Kidney glomerular epithelial cell (primary cell): ENCODE results near the gene KMT2B.
A peak's percentile ranks its signal among the peaks of the same experiment; 100 is the strongest.

ENCODE experiments used
- DNase-seq: peaks from one replicate; lab custom pipeline; 2025; lab: John Stamatoyannopoulos, UW

The KMT2B gene

DNA sequence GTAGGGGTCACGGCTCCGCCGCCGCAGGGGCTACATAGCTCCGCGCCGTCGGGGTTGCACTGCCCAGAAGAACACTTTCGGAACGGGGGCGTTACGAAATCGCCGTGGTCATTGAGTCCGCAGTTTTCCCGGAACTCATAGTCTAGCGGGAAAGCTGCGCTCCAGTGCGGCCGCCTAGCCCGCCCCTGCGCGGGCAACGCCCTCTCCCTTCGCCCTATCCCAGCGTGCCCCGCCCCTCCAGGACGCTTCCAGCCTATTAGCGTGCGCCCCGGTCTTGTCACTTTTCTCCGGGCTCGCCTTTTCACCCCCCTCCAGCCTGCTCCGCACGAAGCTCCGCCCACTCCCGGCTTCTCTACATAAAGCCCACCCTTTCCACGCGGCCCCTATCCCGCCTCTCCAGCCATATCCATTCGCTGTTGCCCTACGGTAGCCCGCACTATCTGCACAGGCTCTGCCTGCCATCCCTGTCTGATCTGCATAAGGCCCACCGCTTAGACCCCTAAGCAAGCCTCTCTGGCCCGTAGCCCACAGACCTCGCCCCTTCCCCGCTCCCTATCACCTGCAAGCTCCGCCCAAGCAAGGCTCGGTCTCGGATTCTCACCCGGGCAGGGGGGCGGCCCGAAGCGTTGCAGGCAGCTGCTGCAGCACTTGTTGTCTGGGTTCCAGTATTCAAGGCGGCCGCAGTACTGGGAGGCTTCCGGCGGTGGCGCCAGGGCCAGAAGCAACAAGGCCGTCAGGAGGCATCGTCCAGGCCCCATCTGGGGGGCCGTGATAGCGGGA, 22.8 kb downstream of the KMT2B start:
- DNase-seq: peak; percentile 86

DNA sequence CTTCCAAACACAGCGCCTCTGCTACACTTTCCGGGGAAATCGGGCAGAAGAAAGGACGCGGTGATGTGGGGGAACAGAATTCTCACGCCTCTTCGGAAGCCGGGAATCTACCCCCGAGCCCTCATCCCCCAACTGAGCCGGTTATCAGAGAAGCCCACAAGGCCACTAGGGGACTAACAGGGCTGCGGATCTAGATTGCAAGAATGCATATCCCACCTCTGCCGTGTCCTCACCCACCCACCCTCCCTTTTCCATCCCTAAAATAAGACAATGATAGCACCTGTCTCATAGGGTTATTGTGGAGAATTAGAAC, 23.4 kb downstream of the KMT2B start:
- DNase-seq: no peak

DNA sequence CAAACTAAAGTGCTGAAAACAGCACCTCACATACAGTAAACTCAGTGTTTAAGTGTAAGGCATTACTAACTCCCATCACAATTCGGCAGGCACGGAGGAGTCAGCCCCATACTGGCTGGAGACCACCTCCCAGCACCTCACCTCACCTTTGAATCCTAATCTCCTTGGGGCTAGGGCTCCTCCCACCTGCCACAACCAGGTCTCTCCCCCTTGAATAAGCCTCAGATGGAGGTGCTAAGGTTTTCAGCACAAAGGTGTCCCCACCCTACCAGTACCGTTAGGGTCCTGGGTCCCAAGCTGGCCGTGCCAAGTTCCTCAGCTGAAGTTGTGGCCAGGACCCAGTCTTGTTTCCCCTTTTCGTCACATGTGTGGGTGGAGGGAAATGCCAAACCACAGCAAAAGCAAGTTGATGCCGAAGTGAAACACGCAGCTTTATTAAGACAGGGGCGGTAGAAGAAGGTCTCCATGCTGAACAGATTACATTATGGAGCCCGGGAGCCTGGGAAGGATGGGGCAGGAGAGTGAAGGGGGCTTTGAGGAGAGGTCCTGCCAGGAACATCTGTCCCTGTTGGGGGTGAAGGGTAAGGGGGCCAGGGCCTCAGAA, 24.4 kb downstream of the KMT2B start, which contains the start of gene IGFLR1:
Gene IGFLR1, minus strand, starts transcription at position 332 of the 604 bp plus-strand sequence. CDS start 1,272 bp downstream, outside the sequence.
- DNase-seq: no peak

DNA sequence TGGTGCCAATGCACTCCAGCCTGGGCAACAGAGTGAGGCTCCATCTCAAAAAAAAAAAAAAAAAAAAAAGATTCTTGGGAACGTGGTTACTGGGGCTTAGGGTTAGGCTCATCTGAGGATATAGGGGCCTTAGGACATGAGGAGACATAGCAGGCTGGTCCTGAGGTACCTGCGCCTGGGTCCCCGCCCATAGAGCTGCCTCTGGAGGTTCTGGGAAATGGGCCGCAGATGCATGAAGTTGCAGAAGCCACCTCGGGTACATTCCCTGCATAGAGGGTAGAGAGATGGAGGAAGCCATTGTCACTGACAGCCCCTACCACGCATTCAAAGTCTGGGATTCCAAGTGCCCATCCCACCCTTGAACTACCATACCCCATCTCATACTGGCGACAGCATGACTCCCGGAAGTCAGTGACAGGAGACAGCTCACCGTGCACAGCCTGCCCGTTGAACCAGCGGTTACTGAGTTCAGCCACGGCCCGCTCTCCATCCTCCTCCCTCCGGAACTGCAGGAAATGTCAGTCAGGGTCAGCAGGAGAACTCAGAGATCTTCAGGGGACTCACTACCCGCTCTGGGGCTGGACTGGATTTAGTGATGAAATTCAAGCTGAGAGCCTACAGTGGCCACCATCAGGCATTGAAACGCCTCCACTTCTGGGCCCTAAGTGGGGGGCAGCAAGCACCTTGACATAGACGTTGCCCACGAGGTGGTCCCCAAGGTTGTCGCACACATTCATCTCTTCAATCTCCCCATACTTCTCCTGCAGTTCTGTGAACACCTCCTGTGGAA, 26.0 kb downstream of the KMT2B start:
- DNase-seq: no peak

- peak; percentile 89 for DNase-seq
Observed at GRCh38 chr19:35744430-35745327, 26.9 kb downstream of the KMT2B start.

DNA sequence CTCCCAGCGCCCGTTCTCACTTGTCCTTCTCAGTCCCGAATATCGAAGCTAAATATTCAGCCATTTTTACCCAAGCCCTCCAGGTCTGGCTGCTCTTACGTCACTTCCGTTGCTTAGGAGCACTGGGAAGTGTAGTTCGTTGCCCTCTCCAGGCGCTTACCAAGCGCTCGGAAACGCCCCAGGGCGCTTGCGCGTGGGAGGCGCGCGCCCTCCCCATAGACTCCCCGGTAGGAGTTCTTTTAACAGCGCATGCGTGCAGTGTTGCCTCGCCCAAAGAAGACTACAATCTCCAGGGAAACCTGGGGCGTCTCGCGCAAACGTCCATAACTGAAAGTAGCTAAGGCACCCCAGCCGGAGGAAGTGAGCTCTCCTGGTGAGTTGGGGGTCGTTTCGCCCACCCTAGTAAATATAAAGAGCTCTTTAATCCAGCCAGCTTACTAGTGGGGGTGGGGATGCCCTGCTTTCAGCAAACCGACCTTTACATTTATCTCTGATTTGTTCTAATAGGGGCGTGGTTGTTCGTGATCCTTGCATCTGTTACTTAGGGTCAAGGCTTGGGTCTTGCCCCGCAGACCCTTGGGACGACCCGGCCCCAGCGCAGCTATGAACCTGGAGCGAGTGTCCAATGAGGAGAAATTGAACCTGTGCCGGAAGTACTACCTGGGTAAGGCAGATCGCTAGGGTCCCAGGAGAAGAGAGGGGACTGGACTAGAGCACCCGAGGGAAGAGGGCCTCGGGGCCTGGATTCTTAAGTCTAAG, 27.7 kb downstream of the KMT2B start, which contains the start of the genes PSENEN and U2AF1L4:
Gene PSENEN, plus strand, starts transcription at position 324 of the 759 bp plus-strand sequence. Its CDS starts 280 bp downstream, at position 604.
Gene U2AF1L4, minus strand, starts transcription at position 91 of the 759 bp plus-strand sequence. Its CDS starts 27 bp downstream, at position 64.
- peak; percentile 98 for DNase-seq

- DNase-seq: no peak
Observed at GRCh38 chr19:35746087-35746462, 28.3 kb downstream of the KMT2B start.

GRCh38 chr19:35746531-35746930, 28.7 kb downstream of the KMT2B start:
- DNase-seq: no peak

GRCh38 chr19:35748106-35749020, 30.6 kb downstream of the KMT2B start, which contains the start of gene LIN37:
LIN37 (plus strand) TSS chr19:35748576; CDS start chr19:35748725, 149 bp downstream.
- peak; percentile 97 for DNase-seq

- DNase-seq: no peak
Observed at GRCh38 chr19:35750167-35750566, 32.4 kb downstream of the KMT2B start.

- DNase-seq: no peak
Observed at GRCh38 chr19:35751839-35752745, 34.3 kb downstream of the KMT2B start.

GRCh38 chr19:35752746-35753350, 35.0 kb downstream of the KMT2B start:
- DNase-seq: no peak

- DNase-seq: no peak
Observed at GRCh38 chr19:35753634-35754369, 36.0 kb downstream of the KMT2B start.

DNA sequence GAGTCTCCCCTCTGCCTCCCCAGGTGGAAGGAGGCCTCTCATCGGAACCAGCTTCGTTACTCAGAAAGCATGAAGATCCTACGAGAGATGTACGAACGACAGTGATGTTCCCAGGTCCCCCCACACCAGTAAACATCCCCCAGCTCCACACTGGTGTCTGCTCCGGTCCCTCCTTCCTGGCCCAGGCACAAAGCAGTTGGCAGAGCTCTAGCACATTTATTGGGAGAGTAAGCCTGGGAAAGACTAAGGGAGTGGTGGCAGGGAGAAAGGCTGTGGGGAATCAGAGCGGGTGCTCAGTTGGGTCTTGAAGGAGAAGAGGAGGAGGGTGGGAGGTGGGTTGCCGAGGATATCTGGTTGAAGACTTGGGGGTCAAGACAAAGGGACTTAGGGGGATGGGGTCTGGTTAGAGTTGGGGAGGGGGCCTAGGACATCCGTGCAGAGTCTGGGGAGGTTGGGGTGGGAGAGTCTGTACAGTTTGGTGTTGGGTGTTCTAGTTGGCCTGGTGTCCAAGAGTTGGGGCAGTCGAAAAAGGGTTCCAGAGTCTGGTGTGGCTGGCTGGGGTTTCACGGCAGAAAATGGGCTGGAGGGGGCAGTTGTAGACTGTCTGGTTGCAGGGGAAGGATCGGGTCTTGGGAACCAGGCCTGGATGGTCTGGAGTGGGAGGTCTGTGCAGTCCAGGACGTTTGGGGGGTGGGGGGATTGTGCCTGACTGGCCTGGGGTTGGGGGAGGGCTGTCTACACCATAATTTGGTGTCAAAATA, 36.7 kb downstream of the KMT2B start:
- no peak for DNase-seq

- DNase-seq: no peak
Observed at GRCh38 chr19:35755131-35755549, 37.3 kb downstream of the KMT2B start.

DNA sequence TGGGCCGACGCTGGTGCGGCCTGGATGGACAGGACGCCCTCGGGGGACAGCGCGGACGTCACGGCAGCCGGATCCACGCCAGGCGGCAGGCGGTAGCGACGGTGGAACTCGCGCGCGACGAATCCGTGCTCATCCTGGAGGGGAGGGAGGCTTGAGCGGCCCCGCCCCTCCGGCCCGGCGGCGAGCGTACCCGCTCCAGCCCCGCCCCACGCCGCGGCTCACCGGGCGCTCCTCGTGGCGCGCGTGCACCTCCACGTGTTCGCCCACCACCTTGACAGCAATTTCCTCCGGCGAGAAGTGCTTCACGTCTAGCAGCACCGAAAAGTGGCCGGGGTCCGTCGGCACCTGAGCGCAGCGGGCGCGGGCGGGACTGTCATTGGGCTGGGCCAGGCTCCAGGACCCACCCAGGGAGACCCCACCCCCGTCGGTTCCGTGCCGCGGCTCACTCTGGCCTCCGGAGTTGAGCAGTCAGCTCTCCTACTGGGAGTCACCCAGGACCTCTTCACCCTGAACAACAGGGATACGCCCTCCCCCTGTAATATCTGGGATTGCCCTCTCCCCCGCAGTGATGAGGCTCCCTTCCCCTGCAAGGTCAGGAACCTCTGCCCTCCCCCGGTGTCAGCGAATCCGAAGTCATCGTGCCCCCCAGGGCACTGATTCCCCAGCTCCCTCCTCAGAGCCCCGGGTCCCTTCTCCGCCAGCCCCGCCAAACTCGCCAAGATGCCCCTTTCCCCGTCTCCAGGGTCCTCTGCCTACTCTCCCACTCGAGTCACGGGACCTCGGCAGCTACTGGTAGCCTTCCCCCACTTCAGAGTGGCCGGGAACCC, 38.0 kb downstream of the KMT2B start:
- DNase-seq: no peak
